Neural progenitor cell (in vitro differentiated cells): ENCODE measurements around the gene BPIFB6. TPM values are rescaled to one million over a fixed set of nuclear protein-coding genes. Genes with fewer than 3 reads are reported as not detected.

Source experiments
- DNase-seq: peaks from one replicate; pipeline ENCODE4 v3.0.0-alpha.2; 2016; ENCODE audit warnings: low spot score
- H2AFZ ChIP-seq: fragments of 200-600 bp; sonication (generic); replicated peaks from 2 replicates; pipeline ENCODE4 v1.6.1; 2016; ENCODE audit warnings: antibody characterized with exemption
- H3F3A ChIP-seq: fragments of 200-600 bp; sonication (generic); 2 replicates; pipeline ENCODE4 v1.6.1; 2016; ENCODE audit warnings: antibody characterized with exemption, low read depth
- H3K27ac ChIP-seq: fragments of 200-600 bp; sonication (generic); 2 replicates; pipeline ENCODE4 v1.5.1; 2016; ENCODE audit warnings: mild to moderate bottlenecking
- H3K27me3 ChIP-seq: fragments of 200-600 bp; sonication (generic); 2 replicates; pipeline ENCODE4 v1.6.1; 2016; ENCODE audit warnings: mild to moderate bottlenecking, moderate library complexity
- H3K36me3 ChIP-seq: fragments of 200-600 bp; sonication (generic); 2 replicates; pipeline ENCODE4 v1.5.1; 2016
- H3K4me1 ChIP-seq: fragments of 200-600 bp; sonication (generic); 2 replicates; pipeline ENCODE4 v1.6.1; 2016; ENCODE audit warnings: mixed run types
- H3K4me2 ChIP-seq: fragments of 200-600 bp; sonication (generic); 2 replicates; pipeline ENCODE4 v1.6.1; 2016
- H3K4me3 ChIP-seq: fragments of 200-600 bp; sonication (generic); 2 replicates; pipeline ENCODE4 v1.5.1; 2016
- H3K79me2 ChIP-seq: fragments of 200-600 bp; sonication (generic); 2 replicates; pipeline ENCODE4 v1.6.1; 2016; ENCODE audit warnings: low read depth
- H3K9ac ChIP-seq: fragments of 200-600 bp; sonication (generic); 2 replicates; pipeline ENCODE4 v1.6.1; 2016
- H3K9me3 ChIP-seq: fragments of 200-600 bp; sonication (generic); 2 replicates; pipeline ENCODE4 v1.5.1; 2016; ENCODE audit warnings: low read depth
- H4K20me1 ChIP-seq: fragments of 200-600 bp; sonication (generic); 2 replicates; pipeline ENCODE4 v1.6.1; 2016; ENCODE audit warnings: low read depth
- H3K27ac Mint-ChIP-seq: 3 replicates; pipeline ENCODE4 v1.8.0; 2021; ENCODE audit warnings: mixed read lengths
- H3K27me3 Mint-ChIP-seq: 2 replicates; pipeline ENCODE4 v1.8.0; 2022; ENCODE audit warnings: low read depth, mild to moderate bottlenecking, inconsistent platforms, moderate library complexity, mixed read lengths; ENCODE audit not compliant: insufficient read depth
- H3K36me3 Mint-ChIP-seq: 3 replicates; pipeline ENCODE4 v1.8.0; 2021; ENCODE audit warnings: mixed read lengths
- H3K4me1 Mint-ChIP-seq: 3 replicates; pipeline ENCODE4 v1.8.0; 2021; ENCODE audit warnings: mixed read lengths
- H3K4me3 Mint-ChIP-seq: 3 replicates; pipeline ENCODE4 v1.8.0; 2021; ENCODE audit warnings: mild to moderate bottlenecking, moderate library complexity, mixed read lengths
- H3K9me3 Mint-ChIP-seq: 3 replicates; pipeline ENCODE4 v1.8.0; 2020; ENCODE audit warnings: mixed read lengths
- CTCF ChIP-seq: fragments of 200-600 bp; sonication (generic); IDR thresholded peaks from 2 replicates; pipeline ENCODE4 v1.5.1; 2017; ENCODE audit warnings: antibody characterized with exemption, mild to moderate bottlenecking
- EZH2 ChIP-seq: fragments of 200-600 bp; sonication (generic); IDR thresholded peaks from 2 replicates; pipeline ENCODE4 v1.6.1; 2017; ENCODE audit warnings: antibody characterized with exemption, mild to moderate bottlenecking, moderate library complexity
- EZH2phosphoT487 ChIP-seq: fragments of 200-600 bp; sonication (generic); IDR thresholded peaks from 2 replicates; pipeline ENCODE4 v1.6.1; 2017; ENCODE audit warnings: antibody characterized with exemption
- total RNA-seq: library from RNA; depleted of rRNA; stranded (reverse); fragments of >200 nt; gene quantifications from 2 replicates; pipeline ENCODE4 v1.2.3, GENCODE V29; 2015; ENCODE audit warnings: low replicate concordance

BPIFB6 gene
- total RNA-seq, 1 donor from 2014 or later = not detected

- Mint-ChIP-seq H3K9me3 (peaks cover 2% of the 10 kb centered on the region), H3K36me3 (no peaks in the 10 kb centered on the region), H3K27ac (no peak overlapping the region), H3K27me3 (peaks cover 21% of the 10 kb centered on the region), H3K4me3 (no peak overlapping the region), H3K4me1 (peaks cover 21% of the 10 kb centered on the region)
- Histone ChIP-seq H3K36me3 (no peaks in the 10 kb centered on the region), H4K20me1 (no peaks in the 10 kb centered on the region), H3K4me1 (no peaks in the 10 kb centered on the region), H2AFZ (no peak overlapping the region), H3K9me3 (no peaks in the 10 kb centered on the region), H3K4me2 (no peak overlapping the region), H3K27me3 (no peaks in the 10 kb centered on the region), H3K4me3 (no peak overlapping the region), H3K27ac (no peak overlapping the region), H3F3A (no peaks in the 10 kb centered on the region), H3K9ac (no peak overlapping the region), H3K79me2 (no peaks in the 10 kb centered on the region)
- TF ChIP-seq CTCF (no peak), EZH2 (no peak), EZH2phosphoT487 (no peak)
- DNase-seq = no peak
These were observed 25.3 kb upstream of the BPIFB6 start for GRCh38 chr20:33005908-33006775.

- H3K4me3 ChIP-seq = no peak overlapping the region
- no peak overlapping the region for H3K27ac ChIP-seq
- H3K27me3 ChIP-seq = no peaks in the 10 kb centered on the region
- no peak overlapping the region for H2AFZ ChIP-seq
- no peak overlapping the region for H3K4me2 ChIP-seq
- H3K4me1 ChIP-seq = no peaks in the 10 kb centered on the region
- H3K4me1 Mint-ChIP-seq = peaks cover 22% of the 10 kb centered on the region
- no peaks in the 10 kb centered on the region for H3K9me3 ChIP-seq
- peak overlapping the region; percentile 57 for H3K27ac Mint-ChIP-seq
- DNase-seq = no peak
- H3K36me3 Mint-ChIP-seq = no peaks in the 10 kb centered on the region
- peaks cover 2% of the 10 kb centered on the region for H3K9me3 Mint-ChIP-seq
- no peak overlapping the region for H3K4me3 Mint-ChIP-seq
- no peak overlapping the region for H3K9ac ChIP-seq
- no peaks in the 10 kb centered on the region for H3K36me3 ChIP-seq
- no peaks in the 10 kb centered on the region for H3K79me2 ChIP-seq
- TF ChIP-seq EZH2phosphoT487 (no peak), CTCF (no peak), EZH2 (no peak)
- H4K20me1 ChIP-seq = no peaks in the 10 kb centered on the region
- peaks cover 21% of the 10 kb centered on the region for H3K27me3 Mint-ChIP-seq
- H3F3A ChIP-seq = no peaks in the 10 kb centered on the region
These were observed 24.6 kb upstream of the BPIFB6 start for GRCh38 chr20:33006776-33007375.

- no peaks in the 10 kb centered on the region for H3F3A ChIP-seq
- H3K27me3 ChIP-seq = no peaks in the 10 kb centered on the region
- Mint-ChIP-seq H3K9me3 (peaks cover 2% of the 10 kb centered on the region), H3K36me3 (no peaks in the 10 kb centered on the region), H3K4me1 (peaks cover 26% of the 10 kb centered on the region), H3K27me3 (peaks cover 18% of the 10 kb centered on the region), H3K4me3 (no peak within 1 kb of the TSS), H3K27ac (peak within 1 kb of the TSS; percentile 57)
- no peak within 1 kb of the TSS for H3K27ac ChIP-seq
- H2AFZ ChIP-seq = no peak within 1 kb of the TSS
- H3K9me3 ChIP-seq = no peaks in the 10 kb centered on the region
- no peak within 1 kb of the TSS for H3K4me3 ChIP-seq
- H4K20me1 ChIP-seq = no peaks in the 10 kb centered on the region
- H3K36me3 ChIP-seq = no peaks in the 10 kb centered on the region
- no peak within 1 kb of the TSS for H3K9ac ChIP-seq
- no peaks in the 10 kb centered on the region for H3K4me1 ChIP-seq
- no peaks in the 10 kb centered on the region for H3K79me2 ChIP-seq
- H3K4me2 ChIP-seq = no peak within 1 kb of the TSS
- TF ChIP-seq EZH2 (no peak), EZH2phosphoT487 (no peak), CTCF (no peak)
- no peak for DNase-seq
These were observed 23.8 kb upstream of the BPIFB6 start, which contains the start of gene BPIFB2 for GRCh38 chr20:33007376-33008335. BPIFB2 (plus strand) TSS chr20:33007704; CDS start chr20:33008575, 871 bp downstream.
